Chondrocyte (in vitro differentiated cells): ENCODE measurements around the gene AP1B1. TPM values are rescaled to one million over a fixed set of nuclear protein-coding genes. Genes with fewer than 3 reads are reported as not detected.
A peak's percentile ranks its signal among the peaks of the same experiment; 100 is the strongest.

ENCODE experiments used
- DNase-seq: peaks from one replicate; pipeline ENCODE4 v3.0.0; 2021; ENCODE audit warnings: mixed read lengths, low spot score
- H3K27ac Mint-ChIP-seq: one replicate; pipeline ENCODE4 v1.8.0; 2021; ENCODE audit warnings: mild to moderate bottlenecking, moderate library complexity, mixed read lengths; ENCODE audit not compliant: unreplicated experiment
- H3K27me3 Mint-ChIP-seq: 2 replicates; pipeline ENCODE4 v1.8.0; 2021; ENCODE audit warnings: low read depth, mixed read lengths
- H3K36me3 Mint-ChIP-seq: 2 replicates; pipeline ENCODE4 v1.8.0; 2021; ENCODE audit warnings: low read depth, mixed read lengths
- H3K4me1 Mint-ChIP-seq: 2 replicates; pipeline ENCODE4 v1.8.0; 2021; ENCODE audit warnings: low read depth, mild to moderate bottlenecking, mixed read lengths
- H3K4me3 Mint-ChIP-seq: one replicate; pipeline ENCODE4 v1.8.0; 2021; ENCODE audit warnings: mild to moderate bottlenecking, moderate library complexity, mixed read lengths; ENCODE audit not compliant: unreplicated experiment
- H3K9me3 Mint-ChIP-seq: 2 replicates; pipeline ENCODE4 v1.8.0; 2021; ENCODE audit warnings: low read depth, mixed read lengths
- CTCF ChIP-seq: fragments of 200-600 bp; sonication (generic); IDR thresholded peaks from 2 replicates; pipeline ENCODE4 v1.5.0; 2021; ENCODE audit warnings: antibody characterized with exemption, mild to moderate bottlenecking, moderate library complexity
- long read RNA-seq: library from polyadenylated mRNA; stranded (forward); transcript quantifications from one replicate; pipeline ENCODE4 v2.0.0, GENCODE V29; 2021
- total RNA-seq: library from RNA; stranded (reverse); gene quantifications from 3 replicates; pipeline ENCODE4 v1.2.1, GENCODE V29; 2021

AP1B1 gene
- 42.0 to 55.6 TPM (median 45.7 TPM) in 3 replicates for total RNA-seq
- long read RNA-seq, full-length matches to known transcripts: 25 of 36 reads
- long read RNA-seq, partial matches to known transcripts: 7 of 36 reads
- long read RNA-seq, other reads (novel, unspliced or antisense): 4 of 36 reads

DNA sequence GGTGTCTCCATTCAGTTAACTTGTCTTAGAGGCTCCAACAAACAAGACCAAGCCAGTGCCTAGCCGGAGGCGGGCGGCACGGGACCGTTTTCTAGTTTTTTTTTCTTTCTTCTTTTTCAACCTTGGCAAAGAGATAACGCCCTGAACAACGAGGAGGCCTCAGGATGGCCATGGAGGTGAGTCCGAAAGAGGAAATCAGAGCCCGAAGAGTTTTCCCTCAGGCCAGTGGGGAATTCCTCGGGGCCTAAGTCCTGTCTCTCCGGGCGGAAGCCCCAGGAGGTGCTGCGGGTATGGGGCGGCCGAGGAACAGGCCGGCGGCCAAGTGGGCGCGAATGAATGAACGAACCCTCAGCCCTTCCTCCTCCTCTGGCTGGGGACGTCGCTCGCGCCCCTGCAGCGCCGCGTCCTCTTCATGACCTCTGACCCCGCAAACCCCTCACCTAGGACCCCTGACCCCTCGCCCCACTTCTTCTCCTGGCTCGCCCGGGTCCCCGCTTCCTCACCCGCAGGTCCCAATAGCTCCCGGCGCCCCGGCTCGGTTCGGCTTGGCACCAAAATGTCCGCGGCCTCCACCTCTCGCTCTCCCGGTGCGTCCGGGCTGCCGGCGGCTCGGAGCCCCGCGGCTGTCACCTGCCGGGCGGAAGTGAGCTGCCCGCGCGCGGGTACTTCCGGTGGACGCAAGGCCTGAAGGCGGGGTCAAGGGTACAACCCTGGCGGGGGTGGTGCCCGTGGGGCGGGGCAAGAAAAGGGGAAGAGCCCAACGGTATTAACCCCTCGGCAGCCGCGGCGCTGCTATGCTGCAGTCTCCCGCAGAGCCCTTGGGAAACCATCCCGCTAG is at the start of gene AP1B1:
Gene AP1B1 (minus strand): TSS at position 650 of the 838 bp plus-strand sequence. CDS start 21,327 bp downstream, outside the sequence.
- H3K9me3 Mint-ChIP-seq: no peaks in the 10 kb centered on the region
- peak within 1 kb of the TSS; percentile 86 for H3K4me3 Mint-ChIP-seq
- H3K27ac Mint-ChIP-seq: peak within 1 kb of the TSS; percentile 81
- no peaks in the 10 kb centered on the region for H3K27me3 Mint-ChIP-seq
- TF ChIP-seq CTCF: peak; percentile 22
- H3K36me3 Mint-ChIP-seq: peaks cover 1% of the 10 kb centered on the region
- H3K4me1 Mint-ChIP-seq: peaks cover 25% of the 10 kb centered on the region
- peak; percentile 96 for DNase-seq

DNA sequence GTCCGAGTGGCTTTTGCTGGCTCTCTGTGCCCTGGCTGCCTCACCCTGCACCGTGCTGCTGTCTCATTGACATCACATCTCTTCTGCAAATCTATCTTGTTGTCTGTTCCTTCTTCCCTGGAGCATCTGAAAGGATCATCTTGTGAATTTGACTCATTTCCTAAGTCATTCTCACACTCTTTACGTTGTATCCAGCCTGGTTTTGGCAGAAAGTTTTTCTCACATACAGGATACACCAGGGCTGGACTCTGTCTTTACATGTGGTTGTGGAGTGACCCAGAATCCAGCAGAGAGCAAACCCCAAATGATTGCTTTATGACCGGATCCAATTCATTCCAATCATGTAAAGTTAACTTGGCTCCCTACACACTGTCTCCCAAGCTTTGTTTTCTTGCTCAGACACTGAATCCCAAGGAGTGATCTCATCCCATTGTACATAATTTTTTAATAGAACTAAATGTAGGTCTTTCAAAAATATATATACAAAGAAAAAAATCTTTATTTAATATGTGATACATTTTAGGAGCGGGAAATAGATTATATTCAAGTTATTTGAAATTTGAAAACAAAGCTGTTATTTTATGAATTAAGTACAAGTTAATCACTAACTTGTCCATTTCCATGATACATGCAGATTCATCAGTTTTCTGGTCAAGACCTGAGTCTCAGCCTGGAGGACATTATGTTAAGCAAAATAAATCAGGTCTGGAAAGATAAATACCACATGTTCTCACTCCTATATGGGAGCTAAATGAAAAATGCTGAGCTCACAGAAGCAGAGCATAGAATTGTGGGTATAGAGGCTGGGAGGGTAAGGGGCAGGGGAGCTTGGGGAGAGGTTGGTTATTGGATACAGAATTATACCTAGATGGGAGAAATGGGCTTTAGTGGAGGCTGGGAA is 47.1 kb upstream of the AP1B1 start:
- Mint-ChIP-seq H3K27me3 (peaks cover 21% of the 10 kb centered on the region), H3K4me1 (peaks cover 9% of the 10 kb centered on the region), H3K9me3 (no peaks in the 10 kb centered on the region), H3K36me3 (no peaks in the 10 kb centered on the region), H3K27ac (no peak overlapping the region), H3K4me3 (no peak overlapping the region)
- no peak for TF ChIP-seq CTCF
- DNase-seq: no peak

GRCh38 chr22:29434288-29434687 is 45.9 kb upstream of the AP1B1 start:
- peaks cover 25% of the 10 kb centered on the region for H3K27me3 Mint-ChIP-seq
- H3K4me3 Mint-ChIP-seq: no peak overlapping the region
- no peak for TF ChIP-seq CTCF

GRCh38 chr22:29433856-29434255 is 45.5 kb upstream of the AP1B1 start:
- Mint-ChIP-seq H3K9me3 (no peaks in the 10 kb centered on the region), H3K36me3 (no peaks in the 10 kb centered on the region), H3K4me3 (no peak overlapping the region), H3K27me3 (peaks cover 28% of the 10 kb centered on the region), H3K27ac (no peak overlapping the region), H3K4me1 (peaks cover 9% of the 10 kb centered on the region)
- no peak for DNase-seq
- no peak for TF ChIP-seq CTCF

More at GRCh38 chr22:29434288-29434687, 45.9 kb upstream of the AP1B1 start:
- H3K9me3 Mint-ChIP-seq: no peaks in the 10 kb centered on the region
- no peak for DNase-seq
- H3K36me3 Mint-ChIP-seq: no peaks in the 10 kb centered on the region
- peaks cover 9% of the 10 kb centered on the region for H3K4me1 Mint-ChIP-seq
- no peak overlapping the region for H3K27ac Mint-ChIP-seq

DNA sequence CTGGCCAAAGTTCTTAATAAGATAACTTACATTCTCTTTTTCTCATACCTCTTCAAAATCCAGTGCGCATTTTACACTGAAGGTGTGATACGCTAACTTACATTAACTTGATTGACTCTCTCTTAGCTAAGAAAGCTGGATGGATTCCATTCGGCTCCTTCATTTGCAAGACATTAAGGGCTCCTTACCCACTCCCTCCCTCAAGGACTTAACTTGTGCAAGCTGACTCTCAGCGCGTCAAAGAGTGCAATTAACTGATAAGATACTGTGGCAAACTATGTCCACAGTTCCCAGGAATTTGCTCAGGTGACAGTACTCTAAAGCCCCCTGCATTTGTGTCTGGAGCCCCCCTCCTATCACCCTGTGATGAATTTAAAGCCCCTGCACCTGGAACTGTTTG is 43.6 kb upstream of the AP1B1 start:
- no peaks in the 10 kb centered on the region for H3K9me3 Mint-ChIP-seq
- H3K36me3 Mint-ChIP-seq: no peaks in the 10 kb centered on the region
- DNase-seq: no peak
- peaks cover 9% of the 10 kb centered on the region for H3K4me1 Mint-ChIP-seq
- H3K4me3 Mint-ChIP-seq: no peak overlapping the region
- no peak for TF ChIP-seq CTCF
- H3K27me3 Mint-ChIP-seq: peaks cover 33% of the 10 kb centered on the region
- no peak overlapping the region for H3K27ac Mint-ChIP-seq
